HepG2 (cell line): ENCODE results near the gene SHC3. TPM values are rescaled to one million over a fixed set of nuclear protein-coding genes. Genes with fewer than 3 reads are reported as not detected.

ENCODE experiments used
- ATAC-seq: fragments of 200-7000 bp; cut with Tn5 transposase; 3 replicates; pipeline ENCODE4 v1.9.1; 2020; ENCODE audit warnings: mild to moderate bottlenecking, moderate library complexity
- BruUV-seq: library from RNA; stranded (reverse); fragments of 400-500 nt; replicated peaks from 2 replicates; lab custom pipeline; 2021; lab: Mats Ljungman, UMichigan
- CTCF ChIA-PET: fragments of 300-600 bp; formaldehyde crosslinking; extraction: SDS; loops from one replicate; lab custom pipeline; 2021; ENCODE audit warnings: low total read pairs, inconsistent platforms, low intra/inter-chr PET ratio; lab: Yijun Ruan, JAX
- POLR2A ChIA-PET: fragments of 350-600 bp; sonication (Branson Sonifier 250); formaldehyde crosslinking; loops from one replicate; lab custom pipeline; 2020; ENCODE audit warnings: antibody characterized with exemption, inconsistent platforms; lab: Yijun Ruan, JAX
- DNase-seq: peaks from one replicate; pipeline ENCODE4 v3.0.0-alpha.2; 2015; ENCODE audit warnings: low spot score
- FAIRE-seq: peaks from 3 replicates; lab custom pipeline; 2011; peaks lifted over from hg19 to GRCh38; lab: Jason Lieb, UNC
- H2AFZ ChIP-seq: one replicate; pipeline ENCODE4 v1.6.1; 2011; ENCODE audit warnings: low read length, inconsistent platforms
- H3K27ac ChIP-seq: fragments of 300-600 bp; 3 replicates; pipeline ENCODE4 v1.8.0; 2011; ENCODE audit warnings: mixed run types, mild to moderate bottlenecking, mixed read lengths, low read length, inconsistent platforms; ENCODE audit not compliant: insufficient read depth; ENCODE audit errors: extremely low read length
- H3K27me3 ChIP-seq, 2 experiments: fragments of 200-600 bp in 1 of 2; 2 replicates in 1 of 2; 3 replicates in 1 of 2; pipeline versions ENCODE4 v1.6.0 to v1.8.0; 2011; ENCODE audit warnings: low read length in 2 of 2, mild to moderate bottlenecking in 2 of 2, moderate library complexity in 2 of 2, inconsistent platforms in 1 of 2; ENCODE audit not compliant: insufficient read depth in 2 of 2, control insufficient read depth in 1 of 2
- H3K36me3 ChIP-seq, 2 experiments: fragments of 200-600 bp in 1 of 2; replicated peaks in 1 of 2; 2 replicates in 1 of 2; 3 replicates in 1 of 2; pipeline versions ENCODE4 v1.5.1 to v1.8.0; 2011; ENCODE audit warnings: low read length in 2 of 2, inconsistent platforms in 1 of 2; ENCODE audit not compliant: insufficient read depth in 2 of 2, control insufficient read depth in 1 of 2
- H3K4me1 ChIP-seq: 2 replicates; pipeline ENCODE4 v1.5.1; 2012; ENCODE audit warnings: low read length, inconsistent platforms; ENCODE audit not compliant: insufficient read depth
- H3K4me2 ChIP-seq: 2 replicates; pipeline ENCODE4 v1.6.0; 2011; ENCODE audit warnings: low read depth, low read length, inconsistent platforms
- H3K4me3 ChIP-seq, 3 experiments: fragments of 200-600 bp in 1 of 3; sonication (generic), shearing (Covaris generic) in 1 of 3; replicated peaks in 1 of 3; 2 replicates each; pipeline ENCODE4 v1.5.1; 2011 to 2016; ENCODE audit warnings: low read length in 3 of 3, inconsistent platforms in 2 of 3, low read depth in 2 of 3, mild to moderate bottlenecking in 2 of 3, control low read depth in 1 of 3, mixed read lengths in 1 of 3; ENCODE audit not compliant: insufficient read depth in 1 of 3
- H3K79me2 ChIP-seq: one replicate; pipeline ENCODE4 v1.6.1; 2011; ENCODE audit warnings: low read length, inconsistent platforms; ENCODE audit not compliant: insufficient read depth
- H3K9ac ChIP-seq: 2 replicates; pipeline ENCODE4 v1.6.0; 2011; ENCODE audit warnings: mild to moderate bottlenecking, low read depth, low read length, inconsistent platforms; ENCODE audit not compliant: insufficient read depth
- H3K9me3 ChIP-seq: 2 replicates; pipeline ENCODE4 v1.5.1; 2012; ENCODE audit warnings: mild to moderate bottlenecking, low read length
- H4K20me1 ChIP-seq: 2 replicates; pipeline ENCODE4 v1.6.0; 2011; ENCODE audit warnings: inconsistent platforms, mild to moderate bottlenecking, low read length, moderate library complexity; ENCODE audit not compliant: insufficient read depth
- CBFB ChIP-seq: sonication (generic); formaldehyde crosslinking; IDR thresholded peaks from 2 replicates; pipeline ENCODE4 v1.4.0; 2020; ENCODE audit warnings: missing genetic modification reagents
- CREM ChIP-seq, 2 experiments: sonication (generic) in 1 of 2; formaldehyde crosslinking in 1 of 2; IDR thresholded peaks; 2 replicates each; pipeline versions ENCODE4 v1.4.0 to v1.6.1; 2016 to 2020; ENCODE audit warnings: antibody characterized with exemption in 1 of 2, mild to moderate bottlenecking in 1 of 2, missing genetic modification reagents in 1 of 2
- HDAC2 ChIP-seq: sonication (generic); formaldehyde crosslinking; IDR thresholded peaks from 2 replicates; pipeline ENCODE4 v1.4.0; 2020; ENCODE audit warnings: missing genetic modification reagents
- HNRNPL ChIP-seq: fragments of 200-400 bp; formaldehyde crosslinking; IDR thresholded peaks from 2 replicates; pipeline ENCODE4 v1.6.1; 2017; ENCODE audit warnings: mild to moderate bottlenecking, low read depth, low read length
- ISL2 ChIP-seq: sonication (generic); formaldehyde crosslinking; IDR thresholded peaks from 2 replicates; pipeline ENCODE4 v1.5.0; 2020; ENCODE audit warnings: missing genetic modification reagents
- KDM6A ChIP-seq: IDR thresholded peaks from 2 replicates; pipeline ENCODE4 v1.6.1; 2016; ENCODE audit warnings: low read depth
- PAX8 ChIP-seq: sonication (generic); formaldehyde crosslinking; IDR thresholded peaks from 2 replicates; pipeline ENCODE4 v1.8.0; 2022; ENCODE audit warnings: mild to moderate bottlenecking, missing genetic modification reagents, borderline replicate concordance
- SMAD3 ChIP-seq: sonication (generic); formaldehyde crosslinking; IDR thresholded peaks from 2 replicates; pipeline ENCODE4 v1.4.0; 2020; ENCODE audit warnings: missing genetic modification reagents
- SMC3 ChIP-seq: IDR thresholded peaks from 2 replicates; pipeline ENCODE4 v1.6.1; 2011; ENCODE audit warnings: low read length, improper control_type of control experiment
- TOE1 ChIP-seq: sonication (generic); formaldehyde crosslinking; IDR thresholded peaks from 2 replicates; pipeline ENCODE4 v1.4.0; 2020; ENCODE audit warnings: mild to moderate bottlenecking, missing genetic modification reagents
- ZBTB10 ChIP-seq: sonication (generic); formaldehyde crosslinking; IDR thresholded peaks from 2 replicates; pipeline ENCODE4 v1.4.0; 2020; ENCODE audit warnings: missing genetic modification reagents, borderline replicate concordance
- ZNF160 ChIP-seq: sonication (generic); formaldehyde crosslinking; IDR thresholded peaks from 2 replicates; pipeline ENCODE4 v1.8.0; 2022; ENCODE audit warnings: mild to moderate bottlenecking, inconsistent platforms, missing genetic modification reagents
- ZNF367 ChIP-seq: sonication (generic); formaldehyde crosslinking; IDR thresholded peaks from 2 replicates; pipeline ENCODE4 v1.4.0; 2020; ENCODE audit warnings: missing genetic modification reagents, borderline replicate concordance
- ZNF468 ChIP-seq: sonication (generic); formaldehyde crosslinking; IDR thresholded peaks from 2 replicates; pipeline ENCODE4 v1.8.0; 2022; ENCODE audit warnings: mild to moderate bottlenecking, moderate library complexity, missing genetic modification reagents
- ZNF496 ChIP-seq: sonication (generic); formaldehyde crosslinking; IDR thresholded peaks from 2 replicates; pipeline ENCODE4 v1.8.1; 2023; ENCODE audit warnings: mild to moderate bottlenecking, moderate library complexity, missing genetic modification reagents; ENCODE audit not compliant: insufficient replicate concordance
- ZNF710 ChIP-seq: sonication (generic); formaldehyde crosslinking; IDR thresholded peaks from 2 replicates; pipeline ENCODE4 v1.5.0; 2020; ENCODE audit warnings: mild to moderate bottlenecking, missing genetic modification reagents, borderline replicate concordance
- ZNF776 ChIP-seq: sonication (generic); formaldehyde crosslinking; IDR thresholded peaks from 2 replicates; pipeline ENCODE4 v1.4.0; 2020; ENCODE audit warnings: mild to moderate bottlenecking, missing genetic modification reagents
- ZNF878 ChIP-seq: sonication (generic); formaldehyde crosslinking; IDR thresholded peaks from 2 replicates; pipeline ENCODE4 v1.8.1; 2023; ENCODE audit warnings: mild to moderate bottlenecking, missing genetic modification reagents, moderate library complexity
- WGBS: methylation state at CpG from one replicate; pipeline ENCODE4 v1.1.6; 2017; ENCODE audit warnings: low lambda C conversion rate; 5-methylcytosine and 5-hydroxymethylcytosine counted together
- in situ Hi-C: cut with HindIII; loops from 2 replicates; pipeline ENCODE4 v1.10.0; 2017; ENCODE audit warnings: low pct_unique_long_range_greater_than_20kb; ENCODE audit not compliant: extremely low pct_ligation_motif_present
- intact Hi-C: fragments of 100-400 bp; cut with micrococcal nuclease; formaldehyde crosslinking; loops from one replicate; pipeline ENCODE4 v1.10.0; 2022; ENCODE audit not compliant: unreplicated experiment
- polyA plus RNA-seq, 8 experiments: library from polyadenylated mRNA; depleted of rRNA in 3 of 8; stranded (reverse) in 7 of 8; unstranded in 1 of 8; fragments of >200 nt; fragmentation: Illumina TruSeq in 4 of 8; extraction: Trizol in 4 of 8; gene quantifications; 2 replicates each; pipeline versions ENCODE4 v1.2.1 to v1.2.3, GENCODE V29; 2011 to 2016; ENCODE audit warnings: low read depth in 4 of 8, missing spikeins in 1 of 8, mixed read lengths in 1 of 8; ENCODE audit not compliant: insufficient read depth in 1 of 8
- total RNA-seq, 5 experiments: library from RNA; depleted of rRNA; stranded (reverse); fragments of >200 nt; fragmentation: Illumina TruSeq; extraction: Trizol; gene quantifications; 2 replicates each; pipeline ENCODE4 v1.2.3, GENCODE V29; 2016; ENCODE audit warnings: low read depth in 1 of 5
- TF ChIP-seq, protein P1 (sequence below): sonication (generic); formaldehyde crosslinking; conservative IDR thresholded peaks from 2 replicates; pipeline ENCODE4 v1.8.0; 2022; ENCODE audit warnings: missing genetic modification reagents

SHC3 gene
- total and polyA plus RNA-seq, 2 of the 13 experiments (the other 11 are each of a cell fraction or from before 2014, with no cell fraction given) = 0.09 to 0.89 TPM

GRCh38 chr9:89166852-89167251, 11.8 kb downstream of the SHC3 start:
- no peak overlapping the region for H3K27ac ChIP-seq
- H3K4me3 ChIP-seq = no peak overlapping the region
- no peaks in the 10 kb centered on the region for H3K9me3 ChIP-seq
- FAIRE-seq (no peak), DNase-seq (no peak), ATAC-seq (no peak)
- no peaks in the 10 kb centered on the region for H3K36me3 ChIP-seq
- no peak overlapping the region for H3K9ac ChIP-seq
- BruUV-seq = no TSS peak
- H2AFZ ChIP-seq = no peak overlapping the region
- TF ChIP-seq PAX8 (CRISPR knock-in tag) (no peak), KDM6A (no peak), ZNF496 (CRISPR knock-in tag) (no peak), TOE1 (CRISPR knock-in tag) (no peak), ZNF160 (CRISPR knock-in tag) (no peak), HDAC2 (CRISPR knock-in tag) (no peak), ZBTB10 (CRISPR knock-in tag) (no peak), ZNF468 (CRISPR knock-in tag) (no peak), ZNF878 (CRISPR knock-in tag) (no peak), ISL2 (CRISPR knock-in tag) (no peak), ZNF710 (CRISPR knock-in tag) (no peak), SMC3 (no peak), HNRNPL (no peak), ZNF367 (CRISPR knock-in tag) (no peak), CREM (IDR thresholded peaks at IDR 0.05) (no peak), CREM (CRISPR knock-in tag; IDR thresholded peaks at IDR 0.05) (no peak), ZNF776 (CRISPR knock-in tag) (no peak), SMAD3 (no peak), CBFB (no peak)
- TF ChIP-seq, protein P1, sequence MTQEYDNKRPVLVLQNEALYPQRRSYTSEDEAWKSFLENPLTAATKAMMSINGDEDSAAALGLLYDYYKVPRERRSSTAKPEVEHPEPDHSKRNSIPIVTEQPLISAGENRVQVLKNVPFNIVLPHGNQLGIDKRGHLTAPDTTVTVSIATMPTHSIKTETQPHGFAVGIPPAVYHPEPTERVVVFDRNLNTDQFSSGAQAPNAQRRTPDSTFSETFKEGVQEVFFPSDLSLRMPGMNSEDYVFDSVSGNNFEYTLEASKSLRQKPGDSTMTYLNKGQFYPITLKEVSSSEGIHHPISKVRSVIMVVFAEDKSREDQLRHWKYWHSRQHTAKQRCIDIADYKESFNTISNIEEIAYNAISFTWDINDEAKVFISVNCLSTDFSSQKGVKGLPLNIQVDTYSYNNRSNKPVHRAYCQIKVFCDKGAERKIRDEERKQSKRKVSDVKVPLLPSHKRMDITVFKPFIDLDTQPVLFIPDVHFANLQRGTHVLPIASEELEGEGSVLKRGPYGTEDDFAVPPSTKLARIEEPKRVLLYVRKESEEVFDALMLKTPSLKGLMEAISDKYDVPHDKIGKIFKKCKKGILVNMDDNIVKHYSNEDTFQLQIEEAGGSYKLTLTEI (CRISPR knock-in tag) = no peak
- ChIA-PET CTCF (no interaction called here), POLR2A (no interaction called here)
- no peaks in the 10 kb centered on the region for H3K27me3 ChIP-seq
- intact Hi-C loops (no loop called here), in situ Hi-C loops (no loop called here)
- 47% methylated on average over 3 of the region's 4 CpGs for WGBS
- H4K20me1 ChIP-seq = no peaks in the 10 kb centered on the region
- H3K4me1 ChIP-seq = 0 out of 2 replicates have a peak, but pooled peaks cover 2% of the 10 kb centered on the region
- H3K4me2 ChIP-seq = no peak overlapping the region
- H3K79me2 ChIP-seq = no peaks in the 10 kb centered on the region
